ENCODE data around the gene SUMF1.

The SUMF1 gene

DNA sequence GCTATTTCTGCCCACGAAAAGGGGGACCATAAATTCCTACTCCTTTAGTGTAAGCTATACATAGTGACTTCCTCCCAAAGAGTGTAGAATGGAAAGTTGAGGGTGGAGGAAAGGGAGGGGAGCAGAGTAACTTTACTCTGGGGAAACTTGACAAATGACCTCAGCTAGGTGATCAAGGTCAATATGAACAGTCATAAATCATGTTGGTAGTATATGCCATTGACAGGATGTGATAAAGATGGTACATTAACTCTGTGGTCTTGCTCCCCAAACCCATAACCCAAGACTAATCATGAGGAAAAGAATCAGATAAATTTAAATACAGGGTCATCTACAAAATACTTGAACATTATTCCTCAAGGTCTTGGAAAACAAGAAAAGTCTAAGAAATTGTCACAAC, 145.3 kb downstream of the SUMF1 start:
- no peak overlapping the region for H3K4me3 ChIP-seq (ENCODE audit: low read depth, low read length)
- TF ChIP-seq, protein P1, sequence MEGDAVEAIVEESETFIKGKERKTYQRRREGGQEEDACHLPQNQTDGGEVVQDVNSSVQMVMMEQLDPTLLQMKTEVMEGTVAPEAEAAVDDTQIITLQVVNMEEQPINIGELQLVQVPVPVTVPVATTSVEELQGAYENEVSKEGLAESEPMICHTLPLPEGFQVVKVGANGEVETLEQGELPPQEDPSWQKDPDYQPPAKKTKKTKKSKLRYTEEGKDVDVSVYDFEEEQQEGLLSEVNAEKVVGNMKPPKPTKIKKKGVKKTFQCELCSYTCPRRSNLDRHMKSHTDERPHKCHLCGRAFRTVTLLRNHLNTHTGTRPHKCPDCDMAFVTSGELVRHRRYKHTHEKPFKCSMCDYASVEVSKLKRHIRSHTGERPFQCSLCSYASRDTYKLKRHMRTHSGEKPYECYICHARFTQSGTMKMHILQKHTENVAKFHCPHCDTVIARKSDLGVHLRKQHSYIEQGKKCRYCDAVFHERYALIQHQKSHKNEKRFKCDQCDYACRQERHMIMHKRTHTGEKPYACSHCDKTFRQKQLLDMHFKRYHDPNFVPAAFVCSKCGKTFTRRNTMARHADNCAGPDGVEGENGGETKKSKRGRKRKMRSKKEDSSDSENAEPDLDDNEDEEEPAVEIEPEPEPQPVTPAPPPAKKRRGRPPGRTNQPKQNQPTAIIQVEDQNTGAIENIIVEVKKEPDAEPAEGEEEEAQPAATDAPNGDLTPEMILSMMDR (IDR thresholded peaks at IDR 0.05; ENCODE audit: borderline replicate concordance, insufficient read depth, low read depth, low read length), result no peak

DNA sequence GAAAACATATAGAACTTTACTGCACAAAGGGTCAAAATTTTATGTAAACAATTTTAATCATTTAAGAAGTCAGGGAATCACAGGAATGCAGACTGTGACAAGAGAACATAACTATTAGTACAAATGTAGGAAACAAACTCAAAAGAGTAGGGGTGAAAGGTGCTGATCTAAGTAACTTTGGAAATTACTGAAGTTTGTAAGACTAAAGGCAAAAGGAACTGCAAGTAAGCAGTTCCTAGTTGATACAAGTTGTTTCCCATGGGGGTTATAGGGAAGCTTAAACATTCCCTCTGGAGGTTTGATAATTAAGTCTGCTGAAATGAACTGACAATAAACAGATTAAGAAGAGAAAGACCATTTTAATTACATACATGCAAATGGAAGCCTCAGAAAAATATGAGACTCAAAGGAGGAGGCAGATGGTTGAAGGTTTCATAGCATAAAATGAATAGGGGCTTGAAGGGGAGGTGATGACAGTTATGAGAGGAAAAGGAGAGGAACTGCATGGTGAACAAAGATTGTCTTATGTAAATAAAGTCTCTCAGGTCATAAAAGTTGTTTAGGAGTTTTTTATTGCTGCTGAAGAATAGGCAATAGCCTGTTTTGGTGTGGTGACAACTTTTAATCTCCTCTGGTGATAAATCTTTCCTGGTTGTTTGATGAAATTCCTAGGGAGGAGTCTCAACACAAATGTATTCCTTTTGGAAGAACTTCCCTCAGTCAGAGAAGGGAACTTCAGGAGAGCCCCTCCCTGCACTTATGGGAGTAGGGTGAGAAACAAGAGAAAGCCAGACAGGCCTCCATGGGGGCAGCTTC, 146.8 kb downstream of the SUMF1 start:
- no peak overlapping the region for H3K4me3 ChIP-seq (ENCODE audit: low read depth, low read length)

GRCh38 chr3:4314688-4315087, 152.4 kb downstream of the SUMF1 start:
- TF ChIP-seq, protein P1 (IDR thresholded peaks at IDR 0.05; ENCODE audit: borderline replicate concordance, insufficient read depth, low read depth, low read length), result no peak
- H3K4me3 ChIP-seq (ENCODE audit: low read depth, low read length), result no peak overlapping the region

More for the DNA sequence above, 146.8 kb downstream of the SUMF1 start:
- TF ChIP-seq, protein P1 (IDR thresholded peaks at IDR 0.05; ENCODE audit: borderline replicate concordance, insufficient read depth, low read depth, low read length), result no peak

GRCh38 chr3:4313606-4314293, 153.3 kb downstream of the SUMF1 start:
- TF ChIP-seq, protein P1 (IDR thresholded peaks at IDR 0.05; ENCODE audit: borderline replicate concordance, insufficient read depth, low read depth, low read length), result no peak
- no peak overlapping the region for H3K4me3 ChIP-seq (ENCODE audit: low read depth, low read length)

DNA sequence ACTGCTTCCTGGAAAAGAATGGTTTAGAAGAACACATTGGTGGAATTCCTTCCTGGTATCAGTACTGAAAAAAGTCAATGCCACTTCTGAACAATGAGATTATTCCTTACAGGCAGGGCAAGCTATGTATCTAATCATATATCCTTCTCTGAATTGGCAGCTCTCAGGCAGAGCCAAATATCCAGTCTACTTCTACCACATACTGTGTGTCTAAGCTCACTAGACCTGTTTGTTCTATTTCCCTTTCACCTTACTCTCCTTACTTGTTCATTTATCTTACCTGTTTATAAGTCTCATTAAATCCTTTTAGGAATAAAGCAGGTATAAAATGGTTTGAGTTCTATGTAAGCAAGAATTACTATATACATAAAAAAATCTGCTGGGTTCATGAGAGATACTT, 155.6 kb downstream of the SUMF1 start:
- TF ChIP-seq, protein P1 (IDR thresholded peaks at IDR 0.05; ENCODE audit: borderline replicate concordance, insufficient read depth, low read depth, low read length), result no peak
- no peak overlapping the region for H3K4me3 ChIP-seq (ENCODE audit: low read depth, low read length)
